ENCODE results near the gene RC3H2. TPM values are rescaled to one million over a fixed set of nuclear protein-coding genes. Genes with fewer than 3 reads are reported as not detected.

The RC3H2 gene
- total and polyA plus RNA-seq, 2 of the 13 experiments (the other 11 are each of a cell fraction or from before 2014, with no cell fraction given) = 21.0 to 36.4 TPM

DNA sequence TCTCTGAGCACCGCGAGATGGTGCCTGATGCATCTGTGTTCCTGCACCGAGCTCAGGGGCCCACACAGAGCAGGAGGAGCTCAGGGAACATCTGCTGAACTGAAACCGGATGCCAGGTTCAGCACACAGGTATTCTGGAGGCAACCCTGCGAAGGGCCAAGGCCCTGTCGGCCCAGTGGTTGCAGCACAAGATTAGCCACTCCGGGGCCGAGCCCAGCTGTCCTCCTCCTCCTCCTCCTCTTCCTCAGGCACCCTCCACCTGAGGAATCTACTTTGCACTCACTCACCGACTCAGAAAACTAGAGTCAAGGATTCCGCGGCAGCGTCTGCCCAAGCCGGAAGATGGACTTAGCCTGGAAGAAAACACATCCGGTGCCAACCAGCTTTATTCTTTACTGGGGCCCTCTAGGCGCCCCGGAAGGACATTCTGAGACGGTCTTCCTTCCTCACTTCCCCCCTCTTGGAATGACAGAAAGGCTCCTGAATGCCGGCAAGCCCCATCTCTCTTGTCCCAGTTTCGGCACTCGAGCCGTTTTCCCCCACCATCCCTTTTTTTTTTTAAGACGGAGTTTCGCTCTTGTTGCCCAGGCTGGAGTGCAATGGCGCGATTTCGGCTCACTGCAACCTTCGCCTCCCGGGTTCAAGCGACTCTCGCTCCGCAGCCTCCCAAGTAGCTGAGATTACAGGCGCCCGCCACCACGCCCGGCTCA lies 8.0 kb upstream of the RC3H2 start, which contains the start of gene ZBTB6 (continued):
- TF ChIP-seq HNRNPUL1 (IDR thresholded peaks at IDR 0.05; ENCODE audit: low read depth, low read length) (no peak), HNF4A (CRISPR knock-in tag; IDR thresholded peaks at IDR 0.05) (no peak; the same call in 1 of the 2 replicates), ZNF83 (CRISPR knock-in tag; IDR thresholded peaks at IDR 0.05; ENCODE audit: borderline replicate concordance) (no peak), NFIB (CRISPR knock-in tag; IDR thresholded peaks at IDR 0.05; ENCODE audit: borderline replicate concordance) (no peak), AHR (CRISPR knock-in tag; IDR thresholded peaks at IDR 0.05) (0 out of 2 replicates have a peak, but pooled peaks have one; percentile 25), ZFP37 (CRISPR knock-in tag; IDR thresholded peaks at IDR 0.05; ENCODE audit: borderline replicate concordance) (peak; percentile 70; the same call in 1 of the 2 replicates), SYNCRIP (IDR thresholded peaks at IDR 0.05; ENCODE audit: insufficient read depth, low read depth, low read length) (no peak), ZFAT (CRISPR knock-in tag; conservative IDR thresholded peaks at IDR 0.05) (no peak), SP140L (CRISPR knock-in tag; IDR thresholded peaks at IDR 0.05; ENCODE audit: borderline replicate concordance) (no peak), KDM5B (CRISPR knock-in tag; IDR thresholded peaks at IDR 0.05; ENCODE audit: borderline replicate concordance) (peak; percentile 62; the same call in 1 of the 2 replicates), MXI1 (IDR thresholded peaks at IDR 0.05; ENCODE audit: borderline replicate concordance, low read depth, low read length) (no peak; the same call in 2 of the 3 replicates), REXO4 (CRISPR knock-in tag; IDR thresholded peaks at IDR 0.05; ENCODE audit: borderline replicate concordance) (no peak), SP4 (CRISPR knock-in tag; IDR thresholded peaks at IDR 0.05) (no peak), KLF15 (CRISPR knock-in tag; IDR thresholded peaks at IDR 0.05; ENCODE audit: borderline replicate concordance) (no peak), ZKSCAN8 (CRISPR knock-in tag; IDR thresholded peaks at IDR 0.05; ENCODE audit: borderline replicate concordance) (no peak; the same call in none of the 2 replicates), REPIN1 (CRISPR knock-in tag; IDR thresholded peaks at IDR 0.05; ENCODE audit: borderline replicate concordance, low read depth) (peak; percentile 47; the same call in 1 of the 2 replicates), SMARCE1 (IDR thresholded peaks at IDR 0.05; ENCODE audit: borderline replicate concordance) (no peak), ZNF713 (CRISPR knock-in tag; IDR thresholded peaks at IDR 0.05) (no peak; the same call in 1 of the 2 replicates), PCBP2 (optimal IDR thresholded peaks at IDR 0.05; ENCODE audit: low read depth, low read length, poor library complexity, severe bottlenecking) (no peak), ZNF883 (CRISPR knock-in tag; IDR thresholded peaks at IDR 0.05; ENCODE audit: not compliant biosample characterization) (no peak), PCBP1 (IDR thresholded peaks at IDR 0.05; ENCODE audit: borderline replicate concordance, low read depth, low read length) (no peak), ZNF101 (CRISPR knock-in tag; IDR thresholded peaks at IDR 0.05; ENCODE audit: borderline replicate concordance, low read depth) (no peak)
- TF ChIP-seq, protein P1, sequence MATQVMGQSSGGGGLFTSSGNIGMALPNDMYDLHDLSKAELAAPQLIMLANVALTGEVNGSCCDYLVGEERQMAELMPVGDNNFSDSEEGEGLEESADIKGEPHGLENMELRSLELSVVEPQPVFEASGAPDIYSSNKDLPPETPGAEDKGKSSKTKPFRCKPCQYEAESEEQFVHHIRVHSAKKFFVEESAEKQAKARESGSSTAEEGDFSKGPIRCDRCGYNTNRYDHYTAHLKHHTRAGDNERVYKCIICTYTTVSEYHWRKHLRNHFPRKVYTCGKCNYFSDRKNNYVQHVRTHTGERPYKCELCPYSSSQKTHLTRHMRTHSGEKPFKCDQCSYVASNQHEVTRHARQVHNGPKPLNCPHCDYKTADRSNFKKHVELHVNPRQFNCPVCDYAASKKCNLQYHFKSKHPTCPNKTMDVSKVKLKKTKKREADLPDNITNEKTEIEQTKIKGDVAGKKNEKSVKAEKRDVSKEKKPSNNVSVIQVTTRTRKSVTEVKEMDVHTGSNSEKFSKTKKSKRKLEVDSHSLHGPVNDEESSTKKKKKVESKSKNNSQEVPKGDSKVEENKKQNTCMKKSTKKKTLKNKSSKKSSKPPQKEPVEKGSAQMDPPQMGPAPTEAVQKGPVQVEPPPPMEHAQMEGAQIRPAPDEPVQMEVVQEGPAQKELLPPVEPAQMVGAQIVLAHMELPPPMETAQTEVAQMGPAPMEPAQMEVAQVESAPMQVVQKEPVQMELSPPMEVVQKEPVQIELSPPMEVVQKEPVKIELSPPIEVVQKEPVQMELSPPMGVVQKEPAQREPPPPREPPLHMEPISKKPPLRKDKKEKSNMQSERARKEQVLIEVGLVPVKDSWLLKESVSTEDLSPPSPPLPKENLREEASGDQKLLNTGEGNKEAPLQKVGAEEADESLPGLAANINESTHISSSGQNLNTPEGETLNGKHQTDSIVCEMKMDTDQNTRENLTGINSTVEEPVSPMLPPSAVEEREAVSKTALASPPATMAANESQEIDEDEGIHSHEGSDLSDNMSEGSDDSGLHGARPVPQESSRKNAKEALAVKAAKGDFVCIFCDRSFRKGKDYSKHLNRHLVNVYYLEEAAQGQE (IDR thresholded peaks at IDR 0.05; ENCODE audit: borderline replicate concordance in 1 of 2, low read depth in 1 of 2, low read length in 2 of 2) = no peak
- TF ChIP-seq, protein P2, sequence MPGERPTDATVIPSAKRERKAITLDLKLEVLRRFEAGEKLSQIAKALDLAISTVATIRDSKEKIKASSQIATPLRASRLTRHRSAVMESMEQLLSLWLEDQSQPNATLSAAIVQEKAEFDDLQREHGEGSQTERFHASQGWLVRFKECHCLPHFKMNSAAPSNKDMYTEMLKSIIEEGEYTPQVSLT (CRISPR knock-in tag; IDR thresholded peaks at IDR 0.05; ENCODE audit: borderline replicate concordance, low read depth) = no peak
